ENCODE results near the gene DYNLT1.
"Not testable (repeated sequence)": the region's sequence is repeated elsewhere in the genome, so short reads cannot be mapped to it uniquely, and the experiment has no call there.

The DYNLT1 gene

DNA sequence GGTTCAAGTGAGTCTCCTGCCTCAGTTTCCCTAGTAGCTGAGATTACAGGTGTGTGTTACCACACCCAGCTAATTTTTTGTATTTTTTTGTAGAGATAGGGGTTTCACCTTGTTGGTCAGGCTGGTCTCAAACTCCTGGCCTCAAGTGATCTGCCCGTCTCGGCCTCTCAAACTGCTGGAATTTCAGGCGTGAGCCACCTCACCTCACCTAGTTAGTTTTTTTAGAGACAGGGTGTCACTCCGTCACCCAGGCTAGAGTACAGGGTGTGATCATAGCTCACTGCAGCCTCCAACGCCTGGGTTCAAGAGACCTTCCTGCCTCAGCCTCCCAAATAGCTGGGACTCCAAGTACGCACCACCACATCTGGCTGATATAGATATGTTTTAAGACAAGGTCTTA, 28.2 kb upstream of the DYNLT1 start:
- Histone ChIP-seq H3F3A (ENCODE audit: low read depth) (no peaks in the 10 kb centered on the region), H3K4me2 (ENCODE audit: low read depth, low read length, poor library complexity, severe bottlenecking) (no peak overlapping the region), H3K4me1 (ENCODE audit: insufficient read depth, low read length, poor library complexity, severe bottlenecking) (no peaks in the 10 kb centered on the region), H4K20me1 (ENCODE audit: insufficient read depth, low read length, poor library complexity, severe bottlenecking) (no peaks in the 10 kb centered on the region), H3K36me3 (ENCODE audit: insufficient read depth, low read length) (no peaks in the 10 kb centered on the region), H3K9me2 (replicated peaks; ENCODE audit: low read depth, low read length) (no peaks in the 10 kb centered on the region), H3K9ac (ENCODE audit: low read depth, low read length, poor library complexity, severe bottlenecking) (no peak overlapping the region), H3K4me3 (ENCODE audit: low read length, poor library complexity, severe bottlenecking) (no peak overlapping the region), H3K9me3 (ENCODE audit: insufficient read depth, low read depth, low read length) (no peaks in the 10 kb centered on the region), H2AFZ (ENCODE audit: low read length) (no peak overlapping the region), H3K79me2 (ENCODE audit: insufficient read depth, low read length) (no peaks in the 10 kb centered on the region), H3K27me3 (ENCODE audit: insufficient read depth, low read length, poor library complexity, severe bottlenecking) (peaks cover 13% of the 10 kb centered on the region)
- TF ChIP-seq CTCF (conservative IDR thresholded peaks at IDR 0.05; ENCODE audit: low read length) (no peak), EZH2phosphoT487 (IDR thresholded peaks at IDR 0.05; ENCODE audit: borderline replicate concordance) (no peak)

DNA sequence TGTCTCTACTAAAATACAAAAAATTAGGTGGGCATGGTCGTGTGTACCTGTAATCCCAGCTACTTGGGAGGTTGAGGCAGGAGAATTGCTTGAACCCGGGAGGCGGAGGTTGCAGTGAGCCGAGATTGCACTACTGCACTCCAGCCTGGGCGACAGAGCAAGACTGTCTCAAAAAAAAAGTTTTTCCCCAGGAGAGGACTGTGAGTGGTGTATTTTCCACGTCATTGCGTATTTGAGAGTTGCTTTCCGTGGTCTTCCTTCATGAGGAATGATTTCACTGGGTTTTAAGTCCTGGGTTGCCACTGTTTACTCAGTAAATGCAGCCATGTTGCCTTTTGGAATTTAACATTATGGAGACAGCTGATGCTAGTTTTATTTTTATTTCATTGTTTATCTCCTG, 27.6 kb upstream of the DYNLT1 start:
- H3K36me3 ChIP-seq (ENCODE audit: insufficient read depth, low read length); H3K4me3 ChIP-seq (ENCODE audit: low read length, poor library complexity, severe bottlenecking); H3K9me3 ChIP-seq (ENCODE audit: insufficient read depth, low read depth, low read length); H3K9ac ChIP-seq (ENCODE audit: low read depth, low read length, poor library complexity, severe bottlenecking); H3K4me2 ChIP-seq (ENCODE audit: low read depth, low read length, poor library complexity, severe bottlenecking); H3K9me2 ChIP-seq (replicated peaks; ENCODE audit: low read depth, low read length); H3K79me2 ChIP-seq (ENCODE audit: insufficient read depth, low read length); H3K4me1 ChIP-seq (ENCODE audit: insufficient read depth, low read length, poor library complexity, severe bottlenecking); H4K20me1 ChIP-seq (ENCODE audit: insufficient read depth, low read length, poor library complexity, severe bottlenecking); H3F3A ChIP-seq (ENCODE audit: low read depth); H2AFZ ChIP-seq (ENCODE audit: low read length): not testable (repeated sequence)
- peaks cover 19% of the 10 kb centered on the region for H3K27me3 ChIP-seq (ENCODE audit: insufficient read depth, low read length, poor library complexity, severe bottlenecking)

GRCh38 chr6:158669145-158670035, 24.8 kb upstream of the DYNLT1 start:
- Histone ChIP-seq H3K36me3 (ENCODE audit: insufficient read depth, low read length) (no peaks in the 10 kb centered on the region), H3K4me1 (ENCODE audit: insufficient read depth, low read length, poor library complexity, severe bottlenecking) (no peaks in the 10 kb centered on the region), H3K79me2 (ENCODE audit: insufficient read depth, low read length) (no peaks in the 10 kb centered on the region), H4K20me1 (ENCODE audit: insufficient read depth, low read length, poor library complexity, severe bottlenecking) (no peaks in the 10 kb centered on the region), H3K27me3 (ENCODE audit: insufficient read depth, low read length, poor library complexity, severe bottlenecking) (peaks cover 43% of the 10 kb centered on the region), H2AFZ (ENCODE audit: low read length) (no peak overlapping the region), H3K9ac (ENCODE audit: low read depth, low read length, poor library complexity, severe bottlenecking) (no peak overlapping the region), H3F3A (ENCODE audit: low read depth) (no peaks in the 10 kb centered on the region), H3K4me2 (ENCODE audit: low read depth, low read length, poor library complexity, severe bottlenecking) (no peak overlapping the region), H3K9me2 (replicated peaks; ENCODE audit: low read depth, low read length) (no peaks in the 10 kb centered on the region), H3K4me3 (ENCODE audit: low read length, poor library complexity, severe bottlenecking) (no peak overlapping the region), H3K9me3 (ENCODE audit: insufficient read depth, low read depth, low read length) (no peaks in the 10 kb centered on the region)
- no peak for TF ChIP-seq CTCF (conservative IDR thresholded peaks at IDR 0.05; ENCODE audit: low read length)
- no peak for TF ChIP-seq EZH2phosphoT487 (IDR thresholded peaks at IDR 0.05; ENCODE audit: borderline replicate concordance)

DNA sequence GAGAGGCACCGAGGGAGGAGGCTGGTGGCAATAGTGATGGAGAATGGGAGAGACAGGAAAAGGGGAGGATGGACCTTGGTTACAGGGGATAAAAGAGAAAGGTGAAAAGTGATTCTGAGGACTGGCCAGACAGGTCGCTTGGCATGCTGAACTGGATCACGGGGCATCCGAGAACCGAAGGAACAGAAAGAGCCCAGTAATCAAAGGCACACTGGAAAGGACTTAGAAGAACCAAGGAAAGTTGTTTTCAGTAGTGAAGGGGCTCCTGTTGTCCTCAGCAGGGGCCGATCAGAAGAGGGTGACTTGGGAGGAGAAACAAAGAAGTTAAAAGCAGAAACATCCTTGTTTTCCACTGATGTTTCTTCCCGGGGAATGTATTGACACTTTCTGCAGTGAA, 24.2 kb upstream of the DYNLT1 start:
- H3K4me3 ChIP-seq (ENCODE audit: low read length, poor library complexity, severe bottlenecking) = no peak overlapping the region
- H3K4me2 ChIP-seq (ENCODE audit: low read depth, low read length, poor library complexity, severe bottlenecking) = no peak overlapping the region
- no peak overlapping the region for H3K9ac ChIP-seq (ENCODE audit: low read depth, low read length, poor library complexity, severe bottlenecking)
- no peaks in the 10 kb centered on the region for H3F3A ChIP-seq (ENCODE audit: low read depth)
- H3K79me2 ChIP-seq (ENCODE audit: insufficient read depth, low read length) = no peaks in the 10 kb centered on the region
- H3K9me2 ChIP-seq (replicated peaks; ENCODE audit: low read depth, low read length) = no peaks in the 10 kb centered on the region
- no peaks in the 10 kb centered on the region for H3K4me1 ChIP-seq (ENCODE audit: insufficient read depth, low read length, poor library complexity, severe bottlenecking)
- peaks cover 50% of the 10 kb centered on the region for H3K27me3 ChIP-seq (ENCODE audit: insufficient read depth, low read length, poor library complexity, severe bottlenecking)
- TF ChIP-seq CTCF (conservative IDR thresholded peaks at IDR 0.05; ENCODE audit: low read length) (no peak), EZH2phosphoT487 (IDR thresholded peaks at IDR 0.05; ENCODE audit: borderline replicate concordance) (no peak)
- H2AFZ ChIP-seq (ENCODE audit: low read length) = no peak overlapping the region
- no peaks in the 10 kb centered on the region for H4K20me1 ChIP-seq (ENCODE audit: insufficient read depth, low read length, poor library complexity, severe bottlenecking)
- no peaks in the 10 kb centered on the region for H3K9me3 ChIP-seq (ENCODE audit: insufficient read depth, low read depth, low read length)
- no peaks in the 10 kb centered on the region for H3K36me3 ChIP-seq (ENCODE audit: insufficient read depth, low read length)

Measured in Loucy (cell line).